ENCODE measurements around the gene LONP1.

Gene LONP1

DNA sequence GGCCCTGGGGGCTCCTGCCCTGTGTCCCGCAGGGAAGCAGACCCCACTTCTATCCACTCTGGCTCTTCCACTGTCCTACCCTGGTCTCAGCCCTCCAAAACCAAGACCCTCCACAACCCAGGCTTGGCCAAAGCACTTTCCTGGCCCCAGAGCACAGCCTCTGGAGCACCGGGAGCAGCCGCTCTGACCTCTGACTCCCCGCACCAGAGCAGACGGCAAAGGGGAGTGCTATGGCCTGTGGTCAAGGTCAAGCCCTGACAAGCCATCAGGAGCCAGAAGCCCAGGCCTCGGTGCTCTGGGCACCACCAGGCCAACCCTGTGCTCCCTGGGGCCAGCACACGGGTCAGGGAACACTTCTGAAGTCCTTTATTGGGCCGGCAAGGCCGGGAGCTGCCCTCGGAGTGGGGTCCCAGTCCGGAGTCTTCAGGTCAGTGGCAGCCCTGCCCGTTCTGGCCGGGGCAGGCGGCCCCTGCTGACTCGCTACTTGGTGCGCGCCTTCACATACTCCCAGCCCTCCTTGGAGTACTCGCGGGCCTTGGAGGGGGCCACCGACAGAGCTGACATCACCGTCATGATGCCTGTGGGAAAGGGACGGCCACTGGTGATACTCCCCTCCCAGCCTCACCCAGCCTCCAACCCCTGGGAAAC lies 41.8 kb downstream of the LONP1 start:
- no peak overlapping the region for H2AFZ ChIP-seq (ENCODE audit: low read length)
- TF ChIP-seq, protein P1, sequence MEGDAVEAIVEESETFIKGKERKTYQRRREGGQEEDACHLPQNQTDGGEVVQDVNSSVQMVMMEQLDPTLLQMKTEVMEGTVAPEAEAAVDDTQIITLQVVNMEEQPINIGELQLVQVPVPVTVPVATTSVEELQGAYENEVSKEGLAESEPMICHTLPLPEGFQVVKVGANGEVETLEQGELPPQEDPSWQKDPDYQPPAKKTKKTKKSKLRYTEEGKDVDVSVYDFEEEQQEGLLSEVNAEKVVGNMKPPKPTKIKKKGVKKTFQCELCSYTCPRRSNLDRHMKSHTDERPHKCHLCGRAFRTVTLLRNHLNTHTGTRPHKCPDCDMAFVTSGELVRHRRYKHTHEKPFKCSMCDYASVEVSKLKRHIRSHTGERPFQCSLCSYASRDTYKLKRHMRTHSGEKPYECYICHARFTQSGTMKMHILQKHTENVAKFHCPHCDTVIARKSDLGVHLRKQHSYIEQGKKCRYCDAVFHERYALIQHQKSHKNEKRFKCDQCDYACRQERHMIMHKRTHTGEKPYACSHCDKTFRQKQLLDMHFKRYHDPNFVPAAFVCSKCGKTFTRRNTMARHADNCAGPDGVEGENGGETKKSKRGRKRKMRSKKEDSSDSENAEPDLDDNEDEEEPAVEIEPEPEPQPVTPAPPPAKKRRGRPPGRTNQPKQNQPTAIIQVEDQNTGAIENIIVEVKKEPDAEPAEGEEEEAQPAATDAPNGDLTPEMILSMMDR (IDR thresholded peaks at IDR 0.05; ENCODE audit: low read length), result no peak
- TF ChIP-seq EZH2 (optimal IDR thresholded peaks at IDR 0.05; ENCODE audit: low read depth, low read length) (no peak), EZH2phosphoT487 (IDR thresholded peaks at IDR 0.05; ENCODE audit: low read length) (no peak)
- no peak overlapping the region for H3K4me3 ChIP-seq (ENCODE audit: low read length)
- peaks cover 7% of the 10 kb centered on the region for H3K4me1 ChIP-seq (ENCODE audit: low read length)
- no peaks in the 10 kb centered on the region for H3K9me3 ChIP-seq (replicated peaks; ENCODE audit: insufficient read depth, low read length)
- no peak overlapping the region for H3K9ac ChIP-seq (ENCODE audit: low read length)
- H3K27me3 ChIP-seq (replicated peaks; ENCODE audit: insufficient read depth, low read length), result peaks cover 12% of the 10 kb centered on the region
- no peak overlapping the region for H3K4me2 ChIP-seq (ENCODE audit: low read depth, low read length)
- DNase-seq, result no peak
- H3F3A ChIP-seq (ENCODE audit: insufficient read depth, low read length), result no peaks in the 10 kb centered on the region
- no peaks in the 10 kb centered on the region for H3K36me3 ChIP-seq (replicated peaks; ENCODE audit: insufficient read depth, low read length)
- H3K79me2 ChIP-seq (ENCODE audit: low read length), result peaks cover 13% of the 10 kb centered on the region
- H4K20me1 ChIP-seq (ENCODE audit: insufficient read depth, low read length), result no peaks in the 10 kb centered on the region
- H3K9me2 ChIP-seq (replicated peaks; ENCODE audit: insufficient read depth, low read length), result no peaks in the 10 kb centered on the region
- H3K27ac ChIP-seq (ENCODE audit: low read length), result no peak overlapping the region

DNA sequence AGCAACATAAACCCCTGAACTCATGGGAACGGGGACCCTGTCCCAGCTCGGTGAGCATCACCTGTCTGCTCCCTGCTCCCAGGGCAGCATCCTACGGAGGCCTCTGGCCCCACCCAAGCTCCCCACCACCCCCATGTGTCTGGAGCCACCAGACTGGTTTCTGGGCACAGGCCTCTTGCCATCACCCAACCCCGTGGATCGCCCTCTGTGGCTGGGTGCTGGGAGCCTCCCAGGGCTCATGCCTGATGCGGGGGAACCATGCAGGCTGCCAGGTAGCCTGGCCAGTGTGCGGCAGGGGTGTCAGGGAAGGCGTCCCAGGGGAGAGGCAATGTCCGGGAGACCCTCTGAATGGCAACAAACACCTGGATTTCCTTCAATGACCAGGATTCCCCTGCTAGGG lies 42.4 kb downstream of the LONP1 start:
- H2AFZ ChIP-seq (ENCODE audit: low read length), result no peak overlapping the region
- H3K36me3 ChIP-seq (replicated peaks; ENCODE audit: insufficient read depth, low read length), result no peaks in the 10 kb centered on the region
- H3K79me2 ChIP-seq (ENCODE audit: low read length), result peaks cover 13% of the 10 kb centered on the region
- H3K4me1 ChIP-seq (ENCODE audit: low read length), result peaks cover 7% of the 10 kb centered on the region
- H4K20me1 ChIP-seq (ENCODE audit: insufficient read depth, low read length), result no peaks in the 10 kb centered on the region
- DNase-seq, result no peak
- peaks cover 10% of the 10 kb centered on the region for H3K27me3 ChIP-seq (replicated peaks; ENCODE audit: insufficient read depth, low read length)
- no peak overlapping the region for H3K4me3 ChIP-seq (ENCODE audit: low read length)
- H3K9ac ChIP-seq (ENCODE audit: low read length), result no peak overlapping the region
- no peaks in the 10 kb centered on the region for H3K9me2 ChIP-seq (replicated peaks; ENCODE audit: insufficient read depth, low read length)
- no peak overlapping the region for H3K4me2 ChIP-seq (ENCODE audit: low read depth, low read length)
- H3K9me3 ChIP-seq (replicated peaks; ENCODE audit: insufficient read depth, low read length), result no peaks in the 10 kb centered on the region
- no peak for TF ChIP-seq EZH2phosphoT487 (IDR thresholded peaks at IDR 0.05; ENCODE audit: low read length)
- TF ChIP-seq EZH2 (optimal IDR thresholded peaks at IDR 0.05; ENCODE audit: low read depth, low read length), result no peak
- TF ChIP-seq, protein P1 (IDR thresholded peaks at IDR 0.05; ENCODE audit: low read length), result no peak
- H3K27ac ChIP-seq (ENCODE audit: low read length), result no peak overlapping the region
- H3F3A ChIP-seq (ENCODE audit: insufficient read depth, low read length), result no peaks in the 10 kb centered on the region

DNA sequence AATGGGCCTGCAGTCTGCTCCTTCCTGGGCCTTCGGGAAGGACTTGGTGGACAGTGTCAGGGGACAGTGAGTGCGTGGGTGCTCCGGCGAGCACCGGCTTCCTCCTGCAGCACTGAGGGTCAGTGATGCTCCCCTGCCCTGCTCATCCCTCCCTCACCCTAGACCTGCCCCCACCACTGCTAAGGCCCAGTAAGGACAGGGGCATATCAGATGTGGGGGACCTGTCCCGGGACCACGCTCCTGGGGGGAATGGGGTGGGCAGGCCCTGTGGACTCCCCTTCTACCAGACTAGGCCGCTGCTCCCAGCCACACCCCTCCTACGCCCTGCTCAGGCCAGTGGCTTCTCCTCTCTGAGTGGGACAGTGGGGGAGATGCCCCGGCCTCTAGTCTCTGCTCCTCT lies 42.8 kb downstream of the LONP1 start:
- Histone ChIP-seq H3K36me3 (replicated peaks; ENCODE audit: insufficient read depth, low read length) (no peaks in the 10 kb centered on the region), H4K20me1 (ENCODE audit: insufficient read depth, low read length) (no peaks in the 10 kb centered on the region), H3K79me2 (ENCODE audit: low read length) (peaks cover 13% of the 10 kb centered on the region), H3K9ac (ENCODE audit: low read length) (no peak overlapping the region), H3K27me3 (replicated peaks; ENCODE audit: insufficient read depth, low read length) (peaks cover 6% of the 10 kb centered on the region), H2AFZ (ENCODE audit: low read length) (no peak overlapping the region), H3K9me2 (replicated peaks; ENCODE audit: insufficient read depth, low read length) (no peaks in the 10 kb centered on the region), H3K9me3 (replicated peaks; ENCODE audit: insufficient read depth, low read length) (no peaks in the 10 kb centered on the region), H3K27ac (ENCODE audit: low read length) (no peak overlapping the region), H3K4me3 (ENCODE audit: low read length) (no peak overlapping the region), H3F3A (ENCODE audit: insufficient read depth, low read length) (no peaks in the 10 kb centered on the region), H3K4me1 (ENCODE audit: low read length) (peaks cover 7% of the 10 kb centered on the region), H3K4me2 (ENCODE audit: low read depth, low read length) (no peak overlapping the region)
- no peak for DNase-seq
- TF ChIP-seq EZH2 (optimal IDR thresholded peaks at IDR 0.05; ENCODE audit: low read depth, low read length) (no peak), EZH2phosphoT487 (IDR thresholded peaks at IDR 0.05; ENCODE audit: low read length) (no peak)
- TF ChIP-seq, protein P1 (IDR thresholded peaks at IDR 0.05; ENCODE audit: low read length), result no peak
